ENCODE data around the gene CKMT2. TPM values are rescaled to one million over a fixed set of nuclear protein-coding genes. Genes with fewer than 3 reads are reported as not detected.
"Not testable (repeated sequence)": the region's sequence is repeated elsewhere in the genome, so short reads cannot be mapped to it uniquely, and the experiment has no call there.

The CKMT2 gene
- total RNA-seq, 2 experiments from 2014 or later: not detected

DNA sequence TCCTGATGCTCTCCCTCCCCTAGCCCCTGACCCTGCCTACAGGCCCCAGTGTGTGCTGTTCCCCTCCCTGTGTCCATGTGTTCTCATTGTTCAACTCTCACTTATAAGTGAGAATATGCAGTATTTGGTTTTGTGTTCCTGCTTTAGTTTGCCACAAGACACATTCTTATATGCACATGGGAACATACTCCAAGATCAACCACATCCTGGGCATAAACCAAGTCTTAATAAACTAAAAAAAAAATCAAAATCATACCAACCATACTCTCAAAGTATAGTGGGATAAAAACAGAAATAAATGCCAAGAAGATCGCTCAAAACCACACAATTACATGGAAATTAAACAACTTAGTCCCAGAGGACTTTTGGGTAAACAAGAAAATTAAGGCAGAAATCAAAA, 57.0 kb downstream of the CKMT2 start:
- no peaks in the 10 kb centered on the region for H3K27me3 Mint-ChIP-seq (ENCODE audit: low read depth)
- POLR2A ChIA-PET: no interaction called here
- H3K4me1 Mint-ChIP-seq (ENCODE audit: low read depth): peaks cover 30% of the 10 kb centered on the region

GRCh38 chr5:81292130-81292529, 59.0 kb downstream of the CKMT2 start:
- Mint-ChIP-seq H3K27me3 (ENCODE audit: low read depth) (no peaks in the 10 kb centered on the region), H3K27ac (no peak overlapping the region), H3K4me3 (no peak overlapping the region), H3K9me3 (ENCODE audit: insufficient read depth) (peaks cover 24% of the 10 kb centered on the region), H3K4me1 (ENCODE audit: low read depth) (peaks cover 22% of the 10 kb centered on the region), H3K36me3 (ENCODE audit: low read depth) (peaks cover 39% of the 10 kb centered on the region)
- no peak for DNase-seq
- ChIA-PET POLR2A (no interaction called here), CTCF (interaction anchor here (2.0 kb wide), 1 partner anchor 9 kb away, joined by 10 read pairs; the partner anchor contains the start of gene ZCCHC9)
- no peak for ATAC-seq

More for the DNA sequence above, 57.0 kb downstream of the CKMT2 start:
- ATAC-seq (no peak), DNase-seq (no peak)
- peaks cover 46% of the 10 kb centered on the region for H3K36me3 Mint-ChIP-seq (ENCODE audit: low read depth)
- no peak overlapping the region for H3K27ac Mint-ChIP-seq
- no peak overlapping the region for H3K4me3 Mint-ChIP-seq
- CTCF ChIA-PET: interaction anchor here (0.7 kb wide), 1 partner anchor 13 kb away, joined by 3 read pairs; no protein-coding TSS in a partner anchor
- H3K9me3 Mint-ChIP-seq (ENCODE audit: insufficient read depth): peaks cover 24% of the 10 kb centered on the region

- H3K4me3 Mint-ChIP-seq; H3K27me3 Mint-ChIP-seq (ENCODE audit: low read depth); CTCF ChIA-PET; DNase-seq; H3K27ac Mint-ChIP-seq; ATAC-seq: not testable (repeated sequence)
- H3K9me3 Mint-ChIP-seq (ENCODE audit: insufficient read depth): peaks cover 24% of the 10 kb centered on the region
- peaks cover 28% of the 10 kb centered on the region for H3K4me1 Mint-ChIP-seq (ENCODE audit: low read depth)
- POLR2A ChIA-PET: interaction anchor here (0.5 to 1.6 kb wide), 2 partner anchors 8 to 12 kb away, joined by 3 to 4 read pairs; partner anchors contain the start of gene ZCCHC9
- peaks cover 43% of the 10 kb centered on the region for H3K36me3 Mint-ChIP-seq (ENCODE audit: low read depth)
These were observed 60.9 kb downstream of the CKMT2 start for GRCh38 chr5:81294021-81294420.

GRCh38 chr5:81297531-81297930, 64.4 kb downstream of the CKMT2 start:
- Mint-ChIP-seq H3K9me3 (ENCODE audit: insufficient read depth) (peaks cover 5% of the 10 kb centered on the region), H3K4me3 (no peak overlapping the region), H3K4me1 (ENCODE audit: low read depth) (peaks cover 27% of the 10 kb centered on the region), H3K36me3 (ENCODE audit: low read depth) (peaks cover 28% of the 10 kb centered on the region), H3K27me3 (ENCODE audit: low read depth) (no peaks in the 10 kb centered on the region), H3K27ac (no peak overlapping the region)
- DNase-seq (no peak), ATAC-seq (no peak)
- ChIA-PET POLR2A (no interaction called here), CTCF (interaction anchor here (3.5 to 3.6 kb wide), 2 partner anchors 11 to 102 kb away, joined by 22 read pairs; no protein-coding TSS in a partner anchor)

DNA sequence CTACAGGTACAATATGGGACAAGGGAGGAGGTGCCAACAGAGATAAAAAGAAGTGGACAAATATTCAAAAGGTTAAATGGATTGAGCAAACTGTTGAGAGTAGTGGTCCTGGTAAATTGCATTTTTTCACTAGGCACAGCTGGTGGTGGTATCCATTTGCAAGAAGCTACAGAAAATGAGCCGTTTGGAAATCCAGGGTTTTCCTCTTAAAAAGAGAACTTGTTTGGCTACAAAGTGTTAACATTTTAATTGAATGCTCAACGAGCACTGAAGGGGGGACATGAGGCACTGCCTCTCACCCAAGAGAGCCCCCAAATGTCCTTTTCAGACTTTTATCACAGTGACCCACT, 67.8 kb downstream of the CKMT2 start:
- Mint-ChIP-seq H3K27ac (peak overlapping the region; percentile 96), H3K4me1 (ENCODE audit: low read depth) (peaks cover 33% of the 10 kb centered on the region), H3K9me3 (ENCODE audit: insufficient read depth) (no peaks in the 10 kb centered on the region), H3K4me3 (peak overlapping the region; percentile 89), H3K27me3 (ENCODE audit: low read depth) (no peaks in the 10 kb centered on the region), H3K36me3 (ENCODE audit: low read depth) (peaks cover 26% of the 10 kb centered on the region)
- ChIA-PET CTCF (interaction anchor here (1.6 to 2.6 kb wide), 4 partner anchors 9 to 125 kb away, joined by 3 to 11 read pairs (median 8); partner anchors contain the start of gene CKMT2), POLR2A (interaction anchor here (0.6 to 1.5 kb wide), 3 partner anchors 22 to 576 kb away, joined by 3 to 7 read pairs (median 3); no protein-coding TSS in a partner anchor)
- ATAC-seq (no peak), DNase-seq (no peak)

GRCh38 chr5:81301271-81302015, 68.3 kb downstream of the CKMT2 start, which contains the start of gene ZCCHC9:
ZCCHC9 (plus strand) TSS chr5:81301587; CDS start chr5:81304758, 3,171 bp downstream.
- CTCF ChIA-PET: interaction anchor here (0.8 to 2.6 kb wide), 5 partner anchors 9 to 193 kb away, joined by 3 to 11 read pairs (median 7); partner anchors contain the start of gene CKMT2
- Mint-ChIP-seq H3K36me3 (ENCODE audit: low read depth) (peaks cover 26% of the 10 kb centered on the region), H3K4me1 (ENCODE audit: low read depth) (peaks cover 33% of the 10 kb centered on the region), H3K4me3 (peak within 1 kb of the TSS; percentile 89), H3K9me3 (ENCODE audit: insufficient read depth) (no peaks in the 10 kb centered on the region), H3K27ac (peak within 1 kb of the TSS; percentile 96), H3K27me3 (ENCODE audit: low read depth) (no peaks in the 10 kb centered on the region)
- peak; percentile 96 for DNase-seq
- peak; percentile 97 for ATAC-seq
- POLR2A ChIA-PET: interaction anchor here (0.6 to 1.5 kb wide), 9 partner anchors 8 to 977 kb away, joined by 3 to 7 read pairs (median 3); partner anchors contain the start of genes ATG10 and RPS23

- peak overlapping the region; percentile 89 for H3K4me3 Mint-ChIP-seq
- peaks cover 33% of the 10 kb centered on the region for H3K4me1 Mint-ChIP-seq (ENCODE audit: low read depth)
- ChIA-PET CTCF (interaction anchor here (0.5 to 1.6 kb wide), 3 partner anchors 10 to 107 kb away, joined by 3 to 4 read pairs (median 3); no protein-coding TSS in a partner anchor), POLR2A (no interaction called here)
- DNase-seq (no peak), ATAC-seq (no peak)
- H3K27ac Mint-ChIP-seq: peak overlapping the region; percentile 96
- H3K27me3 Mint-ChIP-seq (ENCODE audit: low read depth): no peaks in the 10 kb centered on the region
- no peaks in the 10 kb centered on the region for H3K9me3 Mint-ChIP-seq (ENCODE audit: insufficient read depth)
- H3K36me3 Mint-ChIP-seq (ENCODE audit: low read depth): peaks cover 26% of the 10 kb centered on the region
These were observed 69.5 kb downstream of the CKMT2 start for GRCh38 chr5:81302596-81302995.

DNA sequence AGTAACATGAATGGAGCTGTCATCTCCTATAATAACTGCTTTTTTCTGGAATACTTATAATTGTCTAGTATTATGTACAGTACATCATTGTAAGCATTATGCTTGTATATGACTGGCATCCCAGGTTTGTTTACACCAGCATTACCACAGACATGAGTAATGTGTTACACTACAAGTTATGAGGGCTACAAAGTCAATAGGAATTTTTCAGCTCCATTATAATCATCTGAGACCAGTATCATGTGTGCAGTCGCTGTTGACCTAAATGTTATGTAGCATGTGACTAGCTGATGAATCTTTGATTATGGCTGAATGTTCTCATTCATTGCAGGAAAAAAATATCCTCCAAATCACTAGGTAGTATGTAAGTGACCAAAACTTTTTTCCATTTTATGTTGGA, 70.4 kb downstream of the CKMT2 start:
- Mint-ChIP-seq H3K9me3 (ENCODE audit: insufficient read depth) (no peaks in the 10 kb centered on the region), H3K4me3 (no peak overlapping the region), H3K4me1 (ENCODE audit: low read depth) (peaks cover 29% of the 10 kb centered on the region), H3K27ac (no peak overlapping the region), H3K36me3 (ENCODE audit: low read depth) (peaks cover 24% of the 10 kb centered on the region), H3K27me3 (ENCODE audit: low read depth) (no peaks in the 10 kb centered on the region)
- ATAC-seq (no peak), DNase-seq (no peak)
- ChIA-PET CTCF (interaction anchor here (1.2 to 1.6 kb wide), 2 partner anchors 9 to 108 kb away, joined by 3 to 4 read pairs; no protein-coding TSS in a partner anchor), POLR2A (no interaction called here)

- POLR2A ChIA-PET: interaction anchor here (0.6 kb wide), 1 partner anchor 12 kb away, joined by 3 read pairs; no protein-coding TSS in a partner anchor
- peaks cover 11% of the 10 kb centered on the region for H3K4me1 Mint-ChIP-seq (ENCODE audit: low read depth)
- no peak overlapping the region for H3K4me3 Mint-ChIP-seq
- no peak for ATAC-seq
- no peak overlapping the region for H3K27ac Mint-ChIP-seq
- H3K36me3 Mint-ChIP-seq (ENCODE audit: low read depth): peaks cover 24% of the 10 kb centered on the region
- CTCF ChIA-PET: no interaction called here
- no peak for DNase-seq
- H3K9me3 Mint-ChIP-seq (ENCODE audit: insufficient read depth): no peaks in the 10 kb centered on the region
- H3K27me3 Mint-ChIP-seq (ENCODE audit: low read depth): no peaks in the 10 kb centered on the region
These were observed 72.7 kb downstream of the CKMT2 start for GRCh38 chr5:81305785-81306184.

DNA sequence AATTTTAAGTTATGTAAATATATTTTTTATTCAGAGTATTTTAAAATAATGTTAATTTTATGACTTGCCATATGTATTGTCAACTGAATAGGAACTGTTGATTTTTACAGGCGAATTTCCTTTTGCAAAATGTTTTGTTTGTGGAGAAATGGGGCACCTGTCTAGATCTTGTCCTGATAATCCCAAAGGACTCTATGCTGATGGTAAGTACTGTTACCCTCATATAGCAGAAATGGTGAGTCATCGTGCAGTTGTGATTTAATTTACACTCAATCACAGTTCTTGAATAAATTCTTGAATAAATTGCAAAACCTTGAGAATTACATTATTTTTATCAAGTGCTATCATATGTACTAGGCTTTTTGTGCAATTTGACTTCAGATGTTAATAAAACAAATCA, 75.7 kb downstream of the CKMT2 start:
- POLR2A ChIA-PET: no interaction called here
- no peaks in the 10 kb centered on the region for H3K27me3 Mint-ChIP-seq (ENCODE audit: low read depth)
- H3K4me3 Mint-ChIP-seq: no peak overlapping the region
- CTCF ChIA-PET: interaction anchor here (1.4 kb wide), 1 partner anchor 9 kb away, joined by 7 read pairs; no protein-coding TSS in a partner anchor
- peaks cover 36% of the 10 kb centered on the region for H3K36me3 Mint-ChIP-seq (ENCODE audit: low read depth)
- H3K27ac Mint-ChIP-seq: no peak overlapping the region
- H3K4me1 Mint-ChIP-seq (ENCODE audit: low read depth): peaks cover 2% of the 10 kb centered on the region
- no peaks in the 10 kb centered on the region for H3K9me3 Mint-ChIP-seq (ENCODE audit: insufficient read depth)
- DNase-seq (no peak), ATAC-seq (no peak)

GRCh38 chr5:81310402-81311063, 77.4 kb downstream of the CKMT2 start:
- Mint-ChIP-seq H3K36me3 (ENCODE audit: low read depth) (peaks cover 28% of the 10 kb centered on the region), H3K9me3 (ENCODE audit: insufficient read depth) (no peaks in the 10 kb centered on the region), H3K27me3 (ENCODE audit: low read depth) (no peaks in the 10 kb centered on the region), H3K4me1 (ENCODE audit: low read depth) (no peaks in the 10 kb centered on the region), H3K4me3 (no peak overlapping the region), H3K27ac (no peak overlapping the region)
- POLR2A ChIA-PET: no interaction called here
- CTCF ChIA-PET: no interaction called here
- DNase-seq (no peak), ATAC-seq (no peak)

Data from activated CD8-positive, alpha-beta T cell treated with anti-CD3 and anti-CD28 coated beads, Interleukin-2, amount 10 ng/mL, durations not matched to agents 7 days and 5 days (primary cell).